K562 (cell line): ENCODE data around the gene AACS. TPM values are rescaled to one million over a fixed set of nuclear protein-coding genes. Genes with fewer than 3 reads are reported as not detected.

Experiments used
- ATAC-seq: fragments of 200-7000 bp; cut with Tn5 transposase; 3 replicates; pipeline ENCODE4 v1.9.1; 2020; ENCODE audit warnings: moderate library complexity
- BruUV-seq: library from RNA; stranded (reverse); fragments of 400-500 nt; replicated peaks from 2 replicates; lab custom pipeline; 2021; lab: Mats Ljungman, UMichigan
- CTCF ChIA-PET: fragments of 300-600 bp; formaldehyde crosslinking; extraction: SDS; loops from one replicate; lab custom pipeline; 2021; ENCODE audit warnings: low intra/inter-chr PET ratio; lab: Yijun Ruan, JAX
- POLR2A ChIA-PET: fragments of 300-600, 350-650 bp; sonication (Branson Sonifier 250); formaldehyde crosslinking; extraction: SDS; loops from one replicate; lab custom pipeline; 2021; ENCODE audit warnings: antibody characterized with exemption, inconsistent platforms; lab: Yijun Ruan, JAX
- DNase-seq, 4 experiments: peaks; one replicate each; pipeline versions ENCODE4 v3.0.0 to v3.0.0-alpha.2; 2011 to 2018; ENCODE audit warnings: low spot score in 3 of 4, mixed read lengths in 3 of 4; ENCODE audit errors: extremely low read depth in 1 of 4
- FAIRE-seq: peaks from 2 replicates; lab custom pipeline; 2011; peaks lifted over from hg19 to GRCh38; lab: Jason Lieb, UNC
- H2AFZ ChIP-seq: 2 replicates; pipeline ENCODE4 v1.6.0; 2011; ENCODE audit warnings: low read depth, low read length, control low read depth, inconsistent platforms
- H3K27ac ChIP-seq: fragments of 200-600 bp; 3 replicates; pipeline ENCODE4 v1.8.0; 2011; ENCODE audit warnings: low read depth, mild to moderate bottlenecking, control low read depth, inconsistent platforms, low read length, moderate library complexity, mixed read lengths; ENCODE audit errors: extremely low read depth
- H3K27me3 ChIP-seq, 2 experiments: fragments of 300-600 bp in 1 of 2; 2 replicates in 1 of 2; 3 replicates in 1 of 2; pipeline versions ENCODE4 v1.6.0 to v1.8.0; 2011; ENCODE audit warnings: inconsistent platforms in 2 of 2, low read length in 2 of 2, mild to moderate bottlenecking in 1 of 2, mixed read lengths in 1 of 2, moderate library complexity in 1 of 2; ENCODE audit not compliant: control insufficient read depth in 2 of 2, insufficient read depth in 2 of 2
- H3K36me3 ChIP-seq: fragments of 300-600 bp; 3 replicates; pipeline ENCODE4 v1.8.0; 2011; ENCODE audit warnings: mild to moderate bottlenecking, low read length, inconsistent platforms; ENCODE audit not compliant: control insufficient read depth, insufficient read depth
- H3K4me1 ChIP-seq, 2 experiments: fragments of 200-600 bp in 1 of 2; replicated peaks in 1 of 2; 2 replicates in 1 of 2; 3 replicates in 1 of 2; pipeline versions ENCODE4 v1.5.1 to v1.8.0; 2011; ENCODE audit warnings: inconsistent platforms in 2 of 2, low read length in 2 of 2, mild to moderate bottlenecking in 1 of 2, mixed read lengths in 1 of 2, moderate library complexity in 1 of 2; ENCODE audit not compliant: control insufficient read depth in 2 of 2, insufficient read depth in 2 of 2
- H3K4me2 ChIP-seq: 2 replicates; pipeline ENCODE4 v1.6.1; 2011; ENCODE audit warnings: low read length, control low read depth, inconsistent platforms, mixed read lengths; ENCODE audit not compliant: insufficient read depth
- H3K4me3 ChIP-seq: fragments of 200-600 bp; sonication (generic), shearing (Covaris generic); 2 replicates; pipeline ENCODE4 v1.5.1; 2016; ENCODE audit warnings: control low read depth, inconsistent platforms
- H3K79me2 ChIP-seq: fragments of 200-600 bp; 3 replicates; pipeline ENCODE4 v1.8.0; 2011; ENCODE audit warnings: low read length, inconsistent platforms; ENCODE audit not compliant: control insufficient read depth, insufficient read depth
- H3K9ac ChIP-seq, 2 experiments: 2 replicates each; pipeline versions ENCODE4 v1.6.0 to v1.6.1; 2011; ENCODE audit warnings: low read depth in 2 of 2, low read length in 2 of 2, control low read depth in 1 of 2, inconsistent platforms in 1 of 2, mild to moderate bottlenecking in 1 of 2, mixed read lengths in 1 of 2; ENCODE audit not compliant: insufficient read depth in 1 of 2
- H3K9me1 ChIP-seq: one replicate; pipeline ENCODE4 v1.6.0; 2011; ENCODE audit warnings: inconsistent platforms, mild to moderate bottlenecking, low read length, moderate library complexity; ENCODE audit not compliant: control insufficient read depth, insufficient read depth
- H3K9me3 ChIP-seq: replicated peaks from 2 replicates; pipeline ENCODE4 v1.5.1; 2011; ENCODE audit warnings: low read depth, low read length, inconsistent platforms; ENCODE audit not compliant: control insufficient read depth, insufficient read depth
- H4K20me1 ChIP-seq: replicated peaks from 2 replicates; pipeline ENCODE4 v1.6.1; 2011; ENCODE audit warnings: low read length, inconsistent platforms, mixed read lengths; ENCODE audit not compliant: control insufficient read depth, insufficient read depth
- C11orf30 ChIP-seq: fragments of 450-650 bp; IDR thresholded peaks from 2 replicates; pipeline ENCODE4 v1.6.1; 2016; ENCODE audit warnings: low read depth, mild to moderate bottlenecking
- DPF2 ChIP-seq: fragments of 450-650 bp; IDR thresholded peaks from 2 replicates; pipeline ENCODE4 v1.6.1; 2016
- FUS ChIP-seq: fragments of 200-400 bp; formaldehyde crosslinking; optimal IDR thresholded peaks from 2 replicates; pipeline ENCODE3; 2017; ENCODE audit warnings: low read depth, low read length
- HDAC6 ChIP-seq: IDR thresholded peaks from 2 replicates; pipeline ENCODE4 v1.6.1; 2012; ENCODE audit warnings: low read depth, mild to moderate bottlenecking, control low read depth, inconsistent platforms, low read length, moderate library complexity
- MAFG ChIP-seq: fragments of 450-650 bp; conservative IDR thresholded peaks from 2 replicates; pipeline ENCODE4 v1.6.1; 2016; ENCODE audit warnings: missing genetic modification characterization, missing compliant biosample characterization
- ZBTB17 ChIP-seq: fragments of 450-650 bp; formaldehyde crosslinking; IDR thresholded peaks from 2 replicates; pipeline ENCODE4 v1.4.0; 2020; ENCODE audit warnings: mild to moderate bottlenecking
- ZFPM2 ChIP-seq: fragments of 250-450 bp; sonication (Bioruptor Pico); IDR thresholded peaks from 2 replicates; pipeline ENCODE4 v1.5.1; 2022; ENCODE audit warnings: mild to moderate bottlenecking
- ZNF316 ChIP-seq: fragments of 450-650 bp; IDR thresholded peaks from 2 replicates; pipeline ENCODE4 v1.6.1; 2016
- ZNF766 ChIP-seq: fragments of 200-800 bp; sonication (Bioruptor generic); conservative IDR thresholded peaks from 2 replicates; pipeline ENCODE4 v1.6.1; 2016; ENCODE audit warnings: missing genetic modification characterization, missing compliant biosample characterization
- WGBS: fragments of 100-300 bp; shearing (Covaris generic); methylation state at CpG from one replicate; pipeline ENCODE4 v1.1.6; 2016; ENCODE audit warnings: low coverage, mixed read lengths; ENCODE audit not compliant: insufficient coverage; ENCODE audit errors: missing lambda C conversion rate; 5-methylcytosine and 5-hydroxymethylcytosine counted together
- in situ Hi-C: fragments of 300-500 bp; cut with MboI; formaldehyde crosslinking; loops from 4 replicates; pipeline ENCODE4 v1.15.0; 2018; ENCODE audit warnings: inconsistent platforms, mixed read lengths
- intact Hi-C: fragments of 100-400 bp; cut with micrococcal nuclease; formaldehyde crosslinking; loops from 2 replicates; pipeline ENCODE4 v1.14.2; 2022
- polyA plus RNA-seq, 8 experiments: library from polyadenylated mRNA; depleted of rRNA in 4 of 8; stranded (reverse) in 5 of 8; unstranded in 3 of 8; fragments of >200 nt; fragmentation: Nextera tagmentation in 2 of 8; fragmentation: Illumina TruSeq in 1 of 8; extraction: Ambion mirVana in 2 of 8; extraction: Trizol in 1 of 8; gene quantifications; 2 replicates each; pipeline versions ENCODE4 v1.2.1 to v1.2.3, GENCODE V29; 2011 to 2014; ENCODE audit warnings: inconsistent platforms in 1 of 8, missing spikeins in 1 of 8
- total RNA-seq, 7 experiments: library from RNA; depleted of rRNA in 6 of 7; stranded (reverse); fragments of >200 nt in 6 of 7; fragmentation: Illumina TruSeq in 2 of 7; extraction: Trizol in 2 of 7; gene quantifications; 2 replicates each; pipeline versions ENCODE4 v1.2.1 to v1.2.3, GENCODE V29; 2011 to 2021; ENCODE audit warnings: low replicate concordance in 1 of 7
- TF ChIP-seq, protein P1 (sequence below): fragments of 450-650 bp; IDR thresholded peaks from 2 replicates; pipeline ENCODE4 v1.6.1; 2018; ENCODE audit warnings: mild to moderate bottlenecking, low read depth; ENCODE audit not compliant: partially characterized antibody
- TF ChIP-seq, protein P2 (sequence below), 2 experiments: fragments of 450-650 bp; IDR thresholded peaks; 2 replicates each; pipeline ENCODE4 v1.6.1; 2016
- TF ChIP-seq, protein P3 (sequence below), 2 experiments: IDR thresholded peaks; 2 replicates each; pipeline ENCODE4 v1.6.1; 2011; ENCODE audit warnings: borderline replicate concordance in 1 of 2, control low read depth in 1 of 2, low read depth in 1 of 2, low read length in 1 of 2, mild to moderate bottlenecking in 1 of 2, mixed read lengths in 1 of 2, moderate library complexity in 1 of 2; ENCODE audit not compliant: insufficient read depth in 1 of 2, insufficient read length in 1 of 2, poor library complexity in 1 of 2, severe bottlenecking in 1 of 2; ENCODE audit errors: extremely low read depth in 1 of 2

The AACS gene
- total and polyA plus RNA-seq, 9 of the 15 experiments (the other 6 are each of a cell fraction or from before 2014, with no cell fraction given): 2.4 to 13.0 (median 6.0) TPM

DNA sequence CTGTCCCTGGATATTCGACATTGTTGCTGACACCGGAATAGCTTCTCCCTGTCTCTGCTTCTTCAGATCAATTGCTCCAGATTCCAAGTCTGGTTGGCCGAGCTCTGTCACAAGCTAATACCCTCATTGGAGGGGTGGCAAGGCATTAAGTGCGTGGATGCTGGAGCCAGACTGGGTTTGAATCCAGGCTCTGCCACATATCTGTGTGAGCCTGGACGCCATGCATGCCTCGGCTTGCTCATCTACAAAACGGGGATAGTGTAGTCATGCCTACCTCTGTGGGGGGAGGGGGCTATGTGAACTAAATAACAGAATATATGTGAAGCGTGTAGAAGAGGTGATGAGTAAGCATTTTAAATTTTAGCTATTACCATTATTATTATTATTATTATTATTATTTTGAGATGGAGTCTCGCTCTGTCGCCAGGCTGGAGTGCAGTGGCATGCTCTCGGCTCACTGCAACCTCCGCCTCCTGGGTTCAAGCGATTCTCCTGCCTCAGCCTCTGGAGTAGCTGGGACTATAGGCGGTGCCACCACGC is 97.3 kb downstream of the AACS start:
- ATAC-seq: 0 out of 3 replicates have a peak, but pooled peaks have one; percentile 25

More for the DNA sequence above, 97.3 kb downstream of the AACS start:
- in situ Hi-C loops: no loop called here
- H3K79me2 ChIP-seq: no peaks in the 10 kb centered on the region
- no TSS peak for BruUV-seq
- no peak overlapping the region; the same call in 1 of the 2 replicates for H3K4me2 ChIP-seq
- TF ChIP-seq ZNF316 (peak; percentile 81), DPF2 (no peak), ZFPM2 (CRISPR knock-in tag) (no peak), MAFG (peak; percentile 69), ZBTB17 (CRISPR knock-in tag) (peak; percentile 76; the same call in 1 of the 2 replicates), ZNF766 (CRISPR knock-in tag) (no peak), FUS (no peak), C11orf30 (peak; percentile 78), HDAC6 (no peak)
- TF ChIP-seq, protein P1, sequence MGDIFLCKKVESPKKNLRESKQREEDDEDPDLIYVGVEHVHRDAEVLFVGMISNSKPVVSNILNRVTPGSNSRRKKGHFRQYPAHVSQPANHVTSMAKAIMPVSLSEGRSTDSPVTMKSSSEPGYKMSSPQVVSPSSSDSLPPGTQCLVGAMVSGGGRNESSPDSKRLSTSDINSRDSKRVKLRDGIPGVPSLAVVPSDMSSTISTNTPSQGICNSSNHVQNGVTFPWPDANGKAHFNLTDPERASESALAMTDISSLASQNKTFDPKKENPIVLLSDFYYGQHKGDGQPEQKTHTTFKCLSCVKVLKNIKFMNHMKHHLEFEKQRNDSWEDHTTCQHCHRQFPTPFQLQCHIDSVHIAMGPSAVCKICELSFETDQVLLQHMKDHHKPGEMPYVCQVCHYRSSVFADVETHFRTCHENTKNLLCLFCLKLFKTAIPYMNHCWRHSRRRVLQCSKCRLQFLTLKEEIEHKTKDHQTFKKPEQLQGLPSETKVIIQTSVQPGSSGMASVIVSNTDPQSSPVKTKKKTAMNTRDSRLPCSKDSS: no peak
- TF ChIP-seq, protein P2, sequence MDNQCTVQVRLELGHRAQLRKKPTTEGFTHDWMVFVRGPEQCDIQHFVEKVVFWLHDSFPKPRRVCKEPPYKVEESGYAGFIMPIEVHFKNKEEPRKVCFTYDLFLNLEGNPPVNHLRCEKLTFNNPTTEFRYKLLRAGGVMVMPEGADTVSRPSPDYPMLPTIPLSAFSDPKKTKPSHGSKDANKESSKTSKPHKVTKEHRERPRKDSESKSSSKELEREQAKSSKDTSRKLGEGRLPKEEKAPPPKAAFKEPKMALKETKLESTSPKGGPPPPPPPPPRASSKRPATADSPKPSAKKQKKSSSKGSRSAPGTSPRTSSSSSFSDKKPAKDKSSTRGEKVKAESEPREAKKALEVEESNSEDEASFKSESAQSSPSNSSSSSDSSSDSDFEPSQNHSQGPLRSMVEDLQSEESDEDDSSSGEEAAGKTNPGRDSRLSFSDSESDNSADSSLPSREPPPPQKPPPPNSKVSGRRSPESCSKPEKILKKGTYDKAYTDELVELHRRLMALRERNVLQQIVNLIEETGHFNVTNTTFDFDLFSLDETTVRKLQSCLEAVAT (IDR thresholded peaks at IDR 0.05): peak in 1 of 2 experiments; percentile 74; a peak in 1 of 4 replicates
- TF ChIP-seq, protein P3, sequence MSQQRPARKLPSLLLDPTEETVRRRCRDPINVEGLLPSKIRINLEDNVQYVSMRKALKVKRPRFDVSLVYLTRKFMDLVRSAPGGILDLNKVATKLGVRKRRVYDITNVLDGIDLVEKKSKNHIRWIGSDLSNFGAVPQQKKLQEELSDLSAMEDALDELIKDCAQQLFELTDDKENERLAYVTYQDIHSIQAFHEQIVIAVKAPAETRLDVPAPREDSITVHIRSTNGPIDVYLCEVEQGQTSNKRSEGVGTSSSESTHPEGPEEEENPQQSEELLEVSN (IDR thresholded peaks at IDR 0.05; ENCODE audit: borderline replicate concordance in 1 of 2, extremely low read depth in 1 of 2, insufficient read depth in 1 of 2, insufficient read length in 1 of 2, low read depth in 1 of 2, low read length in 1 of 2, poor library complexity in 1 of 2, severe bottlenecking in 1 of 2): no peak
- no peaks in the 10 kb centered on the region for H3K9me1 ChIP-seq
- intact Hi-C loops: no loop called here
- H3K9ac ChIP-seq: no peak overlapping the region
- no peak overlapping the region for H3K4me3 ChIP-seq
- DNase-seq (no peak), FAIRE-seq (no peak)
- H3K4me1 ChIP-seq: peaks cover 0 to 5% of the 10 kb centered on the region in 2 experiments; a peak in 2 of 5 replicates
- no peak overlapping the region for H3K27ac ChIP-seq
- H3K36me3 ChIP-seq: no peaks in the 10 kb centered on the region
- no peak overlapping the region for H2AFZ ChIP-seq
- WGBS: 22% methylated on average over 15 of the region's 15 CpGs
- ChIA-PET POLR2A (interaction anchor here (0.8 to 1.5 kb wide), 2 partner anchors 15 to 22 kb away, joined by 3 to 5 read pairs; no protein-coding TSS in a partner anchor), CTCF (no interaction called here)
- no peaks in the 10 kb centered on the region for H4K20me1 ChIP-seq
- peaks cover 10 to 40% of the 10 kb centered on the region in 2 experiments; a peak in 4 of 5 replicates for H3K27me3 ChIP-seq
- no peaks in the 10 kb centered on the region for H3K9me3 ChIP-seq
